Adrenal gland (tissue), 12 donors: Measurements from ENCODE around the gene MAP3K15. TPM values are rescaled to one million over a fixed set of nuclear protein-coding genes. Genes with fewer than 3 reads are reported as not detected.
"Not testable (repeated sequence)": the region's sequence is repeated elsewhere in the genome, so short reads cannot be mapped to it uniquely, and the experiment has no call there.

Experiments
- DNase-seq, 7 donors: peaks; one replicate each; pipeline ENCODE4 v3.0.0-alpha.2; 2019 to 2020
- H3K27ac ChIP-seq, 5 donors: fragments of 200-600 bp; sonication (generic) in 4 of 5; 1 replicate in 3 of 5; 2 replicates in 2 of 5; pipeline versions ENCODE4 v1.5.1 to v1.8.0; 2016 to 2020; ENCODE audit warnings: mild to moderate bottlenecking in 1 of 5
- H3K27me3 ChIP-seq: fragments of 200-600 bp; 2 replicates; pipeline ENCODE4 v1.8.0; 2021
- H3K36me3 ChIP-seq, 2 donors: fragments of 200-600 bp; replicated peaks in 1 of 2; 1 replicate in 1 of 2; 2 replicates in 1 of 2; pipeline versions ENCODE4 v1.5.1 to v1.8.0; 2018 to 2022
- H3K4me1 ChIP-seq, 2 donors: fragments of 200-600 bp; replicated peaks in 1 of 2; 1 replicate in 1 of 2; 2 replicates in 1 of 2; pipeline versions ENCODE4 v1.5.1 to v1.8.0; 2018 to 2021
- H3K4me3 ChIP-seq, 4 donors: fragments of 200-600 bp; sonication (generic) in 3 of 4; one replicate each; pipeline ENCODE4 v1.5.1; 2016 to 2018
- H3K9me3 ChIP-seq, 3 donors: fragments of 200-600 bp; sonication (generic) in 1 of 3; replicated peaks in 1 of 3; 1 replicate in 2 of 3; 2 replicates in 1 of 3; pipeline versions ENCODE4 v1.5.1 to v1.8.0; 2016 to 2021
- CTCF ChIP-seq, 6 experiments: fragments of 450-650 bp in 4 of 6; fragments of 200-600 bp in 2 of 6; sonication (generic) in 1 of 6; IDR thresholded peaks; 1 replicate in 5 of 6; 2 replicates in 1 of 6; pipeline versions ENCODE4 v1.5.1 to v1.8.0; 2016 to 2021; ENCODE audit warnings: antibody characterized with exemption in 6 of 6, mild to moderate bottlenecking in 2 of 6, moderate library complexity in 1 of 6
- POLR2A ChIP-seq, 2 donors: fragments of 450-650 bp; IDR thresholded peaks; one replicate each; pipeline ENCODE4 v1.6.1; 2017; ENCODE audit warnings: antibody characterized with exemption in 2 of 2, mild to moderate bottlenecking in 2 of 2, moderate library complexity in 1 of 2
- WGBS, 4 donors: extraction: QIAGEN DNeasy Blood & Tissue Kit in 2 of 4; methylation state at CpG; one replicate each; pipeline versions ENCODE4 v1.1.5 to v1.1.7; 2013 to 2017; 5-methylcytosine and 5-hydroxymethylcytosine counted together
- intact Hi-C, 2 donors: fragments of 100-400 bp; cut with DNase I; formaldehyde crosslinking; loops; one replicate each; pipeline versions ENCODE4 v1.14.1 to v1.15.0; 2022 to 2023
- polyA plus RNA-seq, 3 donors: library from polyadenylated mRNA; stranded (reverse); fragments of 200-250 nt in 2 of 3; fragments of 350-450 nt in 1 of 3; fragmentation: Illumina TruSeq in 1 of 3; extraction: RNeasy Lipid Tissue Mini Kit (QIAGEN cat#74804) in 1 of 3; gene quantifications; one replicate each; pipeline ENCODE4 v1.2.3, GENCODE V29; 2013 to 2014
- total RNA-seq, 9 donors: library from RNA; depleted of rRNA in 4 of 9; stranded (reverse); fragments of >200 nt in 4 of 9; fragments of 120-200 nt in 1 of 9; fragmentation: NEBNext Ultra II Directional in 1 of 9; extraction: Animal tissue kit (Norgen Biotek cat#: 25700) in 1 of 9; gene quantifications; one replicate each; pipeline versions ENCODE4 v1.1.0 to v1.2.4, GENCODE V29; 2013 to 2023
- donor health status: healthy with polysubstance abuse.
- donor health status: Bipolar disorder and iron deficiency.
- donor health status: DM: yes; HTN: yes; CAD: no.
- donor health status: DM: no; HTN: no; CAD: no.
- donor health status: DM: no; HTN: no; CAD: no.
- donor health status: DM: yes; HTN: yes; CAD: no.

The MAP3K15 gene
- total and polyA plus RNA-seq, 12 donors: 28.9 to 92.3 (median 67.9) TPM

- peak in 4 of 7 donors; percentile 34 to 49 (median 42) for DNase-seq
- intact Hi-C loops: no loop called here
- no peaks in the 10 kb centered on the region for H3K27me3 ChIP-seq
- no peak overlapping the region for H3K27ac ChIP-seq
- no peaks in the 10 kb centered on the region for H3K36me3 ChIP-seq
- no peaks in the 10 kb centered on the region for H3K9me3 ChIP-seq
- TF ChIP-seq POLR2A (IDR thresholded peaks at IDR 0.05): no peak
- no peak for TF ChIP-seq CTCF (IDR thresholded peaks at IDR 0.05)
- no peak overlapping the region for H3K4me3 ChIP-seq
- 33 to 56% (median 47%) methylated on average over 1 to 3 of the region's 3 CpGs for WGBS, 4 donors
- H3K4me1 ChIP-seq: peaks cover 0 to 4% of the 10 kb centered on the region in 2 donors
Observed at GRCh38 chrX:19487520-19488200, 27.6 kb downstream of the MAP3K15 start.

DNA sequence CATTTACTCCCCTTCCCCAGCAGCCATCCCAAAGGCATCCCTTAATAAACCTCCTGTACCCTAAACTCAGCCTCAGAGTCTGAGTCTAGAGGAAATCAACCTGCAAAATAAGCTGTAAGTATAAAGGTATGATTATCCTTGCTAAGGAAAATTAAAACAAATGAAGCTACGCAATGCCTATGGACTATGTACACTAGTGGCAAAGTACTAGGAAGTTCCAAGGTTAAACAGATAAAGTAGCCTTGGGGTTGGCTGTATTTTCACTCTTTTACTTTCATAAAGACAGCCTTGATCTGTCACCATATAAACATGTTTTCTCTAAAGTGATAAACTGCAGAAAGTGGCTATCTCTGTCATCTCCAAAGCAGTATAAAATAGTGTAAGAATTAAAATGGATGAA lies 35.9 kb downstream of the MAP3K15 start:
- Histone ChIP-seq H3K27ac (peak overlapping the region in 2 of 5 donors; percentile 22 to 30), H3K36me3 (no peaks in the 10 kb centered on the region), H3K4me3 (no peak overlapping the region), H3K9me3 (no peaks in the 10 kb centered on the region), H3K4me1 (peaks cover 0 to 9% of the 10 kb centered on the region in 2 donors), H3K27me3 (no peaks in the 10 kb centered on the region)
- WGBS, 4 donors: 47 to 80% (median 58%) methylated on average over 1 of the region's 1 CpG
- TF ChIP-seq CTCF (IDR thresholded peaks at IDR 0.05): no peak
- TF ChIP-seq POLR2A (IDR thresholded peaks at IDR 0.05): no peak
- no peak for DNase-seq
- intact Hi-C loops: no loop called here

DNA sequence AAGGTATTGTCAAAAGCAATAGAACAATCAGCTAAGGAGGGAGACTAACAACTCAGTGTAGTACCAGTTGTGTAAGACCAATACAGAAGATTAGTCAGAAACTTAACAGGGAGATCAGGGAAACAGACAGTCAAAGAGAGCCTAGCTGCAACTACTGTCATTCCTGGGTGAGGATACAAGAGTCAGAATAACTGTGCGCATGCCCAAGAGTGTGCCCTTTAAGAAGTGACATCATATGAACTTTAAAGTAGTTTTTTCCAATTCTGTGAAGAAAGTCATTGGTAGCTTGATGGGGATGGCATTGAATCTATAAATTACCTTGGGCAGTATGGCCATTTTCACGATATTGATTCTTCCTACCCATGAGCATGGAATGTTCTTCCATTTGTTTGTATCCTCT lies 46.9 kb downstream of the MAP3K15 start:
- intact Hi-C loops, H3K4me1 ChIP-seq, DNase-seq, H3K27ac ChIP-seq, H3K9me3 ChIP-seq, H3K36me3 ChIP-seq, H3K4me3 ChIP-seq, H3K27me3 ChIP-seq: not testable (repeated sequence)
- 65 to 96% (median 87%) methylated on average over 1 to 2 of the region's 2 CpGs for WGBS, 4 donors

DNA sequence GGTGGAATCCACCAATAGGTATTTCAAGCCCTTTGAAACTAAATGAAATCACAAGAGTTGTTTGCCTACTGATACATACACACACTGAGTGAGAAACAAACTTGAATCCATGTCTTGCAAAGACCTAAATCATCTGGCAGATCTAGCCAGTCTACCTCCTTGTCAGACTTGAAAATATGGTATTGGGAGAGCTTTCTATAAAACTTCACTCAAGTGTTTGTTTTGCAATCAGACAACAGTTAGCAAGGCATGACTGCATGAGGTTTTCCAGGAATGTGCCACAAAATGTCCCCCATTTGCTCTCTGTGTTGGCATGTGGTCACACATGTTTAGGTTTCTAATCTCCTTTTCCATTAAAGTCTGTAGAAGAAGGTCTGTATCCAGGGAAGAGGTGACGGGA lies 52.4 kb downstream of the MAP3K15 start:
- H3K27ac ChIP-seq: peak overlapping the region in 1 of 5 donors; percentile 52
- no peak overlapping the region for H3K4me3 ChIP-seq
- no peaks in the 10 kb centered on the region for H3K27me3 ChIP-seq
- TF ChIP-seq CTCF (IDR thresholded peaks at IDR 0.05) (no peak), POLR2A (IDR thresholded peaks at IDR 0.05) (no peak)
- no peaks in the 10 kb centered on the region for H3K36me3 ChIP-seq
- WGBS, 4 donors: 85 to 92% (median 89%) methylated on average over 1 of the region's 1 CpG; no CpG with 5 or more reads in 1 of the 4 donors
- intact Hi-C loops: no loop called here
- no peaks in the 10 kb centered on the region for H3K4me1 ChIP-seq
- no peaks in the 10 kb centered on the region for H3K9me3 ChIP-seq
- no peak for DNase-seq

DNA sequence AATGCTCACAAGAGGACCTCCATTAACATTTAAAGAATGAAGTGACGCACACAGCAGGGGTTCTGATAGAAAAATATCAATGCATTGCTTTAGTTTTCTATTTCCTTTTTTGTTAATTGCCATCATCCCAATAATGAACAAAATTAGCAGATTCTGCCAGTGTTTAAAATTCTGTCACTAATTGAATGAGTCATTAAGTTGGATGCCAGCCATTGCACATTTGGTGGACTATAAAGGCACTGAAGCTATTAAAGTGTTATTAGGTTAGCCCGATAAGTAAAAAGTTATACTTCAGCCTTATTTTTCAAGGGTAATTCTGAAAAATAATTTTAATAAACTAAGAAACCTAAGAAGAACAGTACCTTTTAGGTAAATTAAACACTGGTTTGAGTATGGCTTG lies 53.1 kb downstream of the MAP3K15 start:
- Histone ChIP-seq H3K27me3 (no peaks in the 10 kb centered on the region), H3K9me3 (no peaks in the 10 kb centered on the region), H3K27ac (no peak overlapping the region), H3K36me3 (no peaks in the 10 kb centered on the region), H3K4me3 (no peak overlapping the region), H3K4me1 (no peaks in the 10 kb centered on the region)
- DNase-seq: no peak
- intact Hi-C loops: no loop called here
- whole genome bisulfite sequencing, 4 donors: 52 to 78% (median 70%) methylated on average over 2 of the region's 2 CpGs
- TF ChIP-seq POLR2A (IDR thresholded peaks at IDR 0.05) (no peak), CTCF (IDR thresholded peaks at IDR 0.05) (no peak)
